A549 (cell line): ENCODE data around the gene PTPA. TPM values are rescaled to one million over a fixed set of nuclear protein-coding genes. Genes with fewer than 3 reads are reported as not detected.

Experiments used
- ATAC-seq, 2 experiments: fragments of 200-7000 bp in 1 of 2; fragments of >200 bp in 1 of 2; cut with Nextera tagmentation in 1 of 2; cut with Tn5 transposase in 1 of 2; 3 replicates each; pipeline versions ENCODE4 v1.8.0 to v1.9.1; 2018 to 2020; ENCODE audit warnings: mild to moderate bottlenecking in 1 of 2, moderate library complexity in 1 of 2
- CTCF ChIA-PET: fragments of 300-600 bp; sonication (Branson Sonifier 250); formaldehyde crosslinking; extraction: SDS; loops from one replicate; lab custom pipeline; 2021; ENCODE audit warnings: antibody characterized with exemption, inconsistent platforms; lab: Yijun Ruan, JAX
- POLR2A ChIA-PET: fragments of 350-600 bp; formaldehyde crosslinking; extraction: SDS; loops from one replicate; lab custom pipeline; 2021; ENCODE audit warnings: antibody characterized with exemption, inconsistent platforms; lab: Yijun Ruan, JAX
- DNase-seq, 2 experiments: peaks; one replicate each; pipeline versions ENCODE4 v3.0.0 to v3.0.0-alpha.2; 2011 to 2016; ENCODE audit warnings: low read depth in 1 of 2, low spot score in 1 of 2
- FAIRE-seq: peaks from 2 replicates; lab custom pipeline; 2011; peaks lifted over from hg19 to GRCh38; lab: Jason Lieb, UNC
- H3K27ac ChIP-seq, 2 experiments: fragments of >200 bp; sonication (Bioruptor Twin); formaldehyde crosslinking; 3 replicates each; pipeline ENCODE4 v1.5.1; 2016 to 2017
- H3K4me1 ChIP-seq: fragments of >200 bp; sonication (Bioruptor Twin); formaldehyde crosslinking; 3 replicates; pipeline ENCODE4 v1.6.1; 2016
- H3K4me2 ChIP-seq: fragments of >200 bp; sonication (Bioruptor Twin); formaldehyde crosslinking; 3 replicates; pipeline ENCODE4 v1.6.1; 2016
- H3K4me3 ChIP-seq: fragments of >200 bp; sonication (Bioruptor Twin); formaldehyde crosslinking; 3 replicates; pipeline ENCODE4 v1.5.1; 2016
- H3K9me3 ChIP-seq: fragments of >200 bp; sonication (Bioruptor Twin); formaldehyde crosslinking; 3 replicates; pipeline ENCODE4 v1.6.1; 2016
- CEBPB ChIP-seq, 2 experiments: fragments of >200 bp in 1 of 2; sonication (Bioruptor Twin) in 1 of 2; formaldehyde crosslinking in 1 of 2; IDR thresholded peaks; 2 replicates each; pipeline ENCODE4 v1.6.1; 2012 to 2016
- CHD2 ChIP-seq: fragments of 150-350 bp; IDR thresholded peaks from 2 replicates; pipeline ENCODE4 v1.6.1; 2014; ENCODE audit warnings: low read length; ENCODE audit not compliant: partially characterized antibody
- CHD4 ChIP-seq: fragments of 200-600 bp; sonication (generic); IDR thresholded peaks from 2 replicates; pipeline ENCODE4 v1.6.1; 2016; ENCODE audit warnings: antibody characterized with exemption, mild to moderate bottlenecking, borderline replicate concordance
- EHF ChIP-seq: fragments of 250-450 bp; sonication (Bioruptor Pico); IDR thresholded peaks from 2 replicates; pipeline ENCODE4 v1.5.0; 2020; ENCODE audit warnings: mild to moderate bottlenecking
- EP300 ChIP-seq, 2 experiments: fragments of >200 bp; sonication (Bioruptor Twin); formaldehyde crosslinking; IDR thresholded peaks; 2 replicates in 1 of 2; 3 replicates in 1 of 2; pipeline ENCODE4 v1.6.1; 2016 to 2017
- ESRRA ChIP-seq: fragments of 150-350 bp; IDR thresholded peaks from 2 replicates; pipeline ENCODE4 v1.6.1; 2014; ENCODE audit warnings: mild to moderate bottlenecking, low read length, borderline replicate concordance
- FOSB ChIP-seq: fragments of 250-450 bp; sonication (Bioruptor Pico); IDR thresholded peaks from 2 replicates; pipeline ENCODE4 v1.5.0; 2020; ENCODE audit warnings: mild to moderate bottlenecking, moderate library complexity
- FOXS1 ChIP-seq: fragments of 250-450 bp; sonication (Bioruptor Pico); IDR thresholded peaks from 2 replicates; pipeline ENCODE4 v1.5.0; 2020; ENCODE audit warnings: mild to moderate bottlenecking, moderate library complexity
- GATA3 ChIP-seq: IDR thresholded peaks from 2 replicates; pipeline ENCODE4 v1.6.1; 2012; ENCODE audit warnings: borderline replicate concordance
- HEYL ChIP-seq: fragments of 250-450 bp; sonication (Bioruptor Pico); IDR thresholded peaks from 2 replicates; pipeline ENCODE4 v1.8.0; 2021; ENCODE audit warnings: mild to moderate bottlenecking, moderate library complexity
- HOXA7 ChIP-seq: fragments of 250-450 bp; sonication (Bioruptor Pico); IDR thresholded peaks from 2 replicates; pipeline ENCODE4 v1.5.0; 2020; ENCODE audit warnings: mild to moderate bottlenecking, moderate library complexity
- HOXB13 ChIP-seq: fragments of 250-450 bp; sonication (Bioruptor Pico); IDR thresholded peaks from 2 replicates; pipeline ENCODE4 v1.5.0; 2020; ENCODE audit warnings: low read depth, mild to moderate bottlenecking, moderate library complexity
- JUN ChIP-seq, 2 experiments: fragments of >200 bp; sonication (Bioruptor Twin); formaldehyde crosslinking; IDR thresholded peaks; 2 replicates in 1 of 2; 3 replicates in 1 of 2; pipeline ENCODE4 v1.6.1; 2016 to 2017
- KDM1A ChIP-seq: fragments of 200-600 bp; sonication (generic); IDR thresholded peaks from 2 replicates; pipeline ENCODE4 v1.6.1; 2016; ENCODE audit warnings: low read depth, mild to moderate bottlenecking
- KDM5A ChIP-seq: fragments of 200-600 bp; sonication (generic); IDR thresholded peaks from 2 replicates; pipeline ENCODE4 v1.6.1; 2016; ENCODE audit warnings: antibody characterized with exemption, mild to moderate bottlenecking
- MAFK ChIP-seq: fragments of 450-650 bp; IDR thresholded peaks from 2 replicates; pipeline ENCODE4 v1.6.1; 2014; ENCODE audit not compliant: partially characterized antibody
- MAZ ChIP-seq: fragments of 150-350 bp; IDR thresholded peaks from 2 replicates; pipeline ENCODE4 v1.6.1; 2014; ENCODE audit warnings: antibody characterized with exemption, low read depth, low read length, borderline replicate concordance
- MYC ChIP-seq: IDR thresholded peaks from 2 replicates; pipeline ENCODE4 v1.6.1; 2012; ENCODE audit warnings: mild to moderate bottlenecking, inconsistent platforms, low read length, improper control_type of control experiment, borderline replicate concordance
- NFE2L2 ChIP-seq: fragments of 150-350 bp; conservative IDR thresholded peaks from 2 replicates; pipeline ENCODE4 v1.6.1; 2014; ENCODE audit warnings: low read length
- NPAS2 ChIP-seq: fragments of 250-450 bp; sonication (Bioruptor Pico); IDR thresholded peaks from 2 replicates; pipeline ENCODE4 v1.8.0; 2022; ENCODE audit warnings: mild to moderate bottlenecking, moderate library complexity, borderline replicate concordance
- POLR2A ChIP-seq: IDR thresholded peaks from 2 replicates; pipeline ENCODE4 v1.6.1; 2012; ENCODE audit warnings: mild to moderate bottlenecking, low read length
- POLR2AphosphoS2 ChIP-seq: conservative IDR thresholded peaks from 2 replicates; pipeline ENCODE4 v1.6.1; 2012; ENCODE audit warnings: low read length, improper control_type of control experiment, inconsistent platforms
- RAD21 ChIP-seq, 2 experiments: fragments of >200 bp in 1 of 2; sonication (Bioruptor Twin) in 1 of 2; formaldehyde crosslinking in 1 of 2; IDR thresholded peaks in 1 of 2; conservative IDR thresholded peaks in 1 of 2; 2 replicates in 1 of 2; 3 replicates in 1 of 2; pipeline ENCODE4 v1.6.1; 2012 to 2018; ENCODE audit warnings: inconsistent platforms in 1 of 2
- RCOR1 ChIP-seq: fragments of 150-350 bp; IDR thresholded peaks from 2 replicates; pipeline ENCODE4 v1.6.1; 2014; ENCODE audit warnings: antibody characterized with exemption, low read length, low read depth
- RNF2 ChIP-seq: fragments of 200-600 bp; sonication (generic); IDR thresholded peaks from 2 replicates; pipeline ENCODE4 v1.6.1; 2016; ENCODE audit warnings: low read depth, mild to moderate bottlenecking, antibody characterized with exemption, moderate library complexity, borderline replicate concordance
- SMC3 ChIP-seq: fragments of >200 bp; sonication (Bioruptor Twin); formaldehyde crosslinking; IDR thresholded peaks from 3 replicates; pipeline ENCODE4 v1.6.1; 2018; ENCODE audit warnings: inconsistent platforms
- SREBF2 ChIP-seq: fragments of 450-650 bp; IDR thresholded peaks from 2 replicates; pipeline ENCODE4 v1.6.1; 2014; ENCODE audit warnings: mild to moderate bottlenecking, moderate library complexity
- TFCP2L1 ChIP-seq: fragments of 250-450 bp; sonication (Bioruptor Pico); IDR thresholded peaks from 2 replicates; pipeline ENCODE4 v1.5.0; 2021; ENCODE audit warnings: mild to moderate bottlenecking
- TP53 ChIP-seq: fragments of 250-450 bp; sonication (Bioruptor Pico); IDR thresholded peaks from 2 replicates; pipeline ENCODE4 v1.5.0; 2021; ENCODE audit warnings: mild to moderate bottlenecking, moderate library complexity
- ZC3H11A ChIP-seq: fragments of 450-650 bp; IDR thresholded peaks from 2 replicates; pipeline ENCODE4 v1.6.1; 2014; ENCODE audit warnings: antibody characterized with exemption, mild to moderate bottlenecking
- ZSCAN20 ChIP-seq: fragments of 250-450 bp; sonication (Bioruptor Pico); IDR thresholded peaks from 2 replicates; pipeline ENCODE4 v1.8.0; 2022; ENCODE audit warnings: mild to moderate bottlenecking, moderate library complexity
- WGBS: methylation state at CpG from one replicate; pipeline ENCODE4 v1.1.6; 2017; ENCODE audit errors: missing lambda C conversion rate; 5-methylcytosine and 5-hydroxymethylcytosine counted together
- polyA plus RNA-seq, 4 experiments: library from polyadenylated mRNA; depleted of rRNA in 3 of 4; stranded (reverse); fragments of >200 nt; fragmentation: RNase III in 1 of 4; extraction: RNeasy Plus Mini Kit Qiagen cat#74134 plus additional on column Dnase treatment in 1 of 4; gene quantifications; 2 replicates in 3 of 4; 3 replicates in 1 of 4; pipeline ENCODE4 v1.2.3, GENCODE V29; 2011 to 2017
- TF ChIP-seq, protein P1 (sequence below): IDR thresholded peaks from 2 replicates; pipeline ENCODE4 v1.6.1; 2012; ENCODE audit warnings: low read depth, borderline replicate concordance
- TF ChIP-seq, protein P2 (sequence below): IDR thresholded peaks from 2 replicates; pipeline ENCODE4 v1.6.1; 2012
- TF ChIP-seq, protein P3 (sequence below): IDR thresholded peaks from 2 replicates; pipeline ENCODE4 v1.6.1; 2012
- TF ChIP-seq, protein P4 (sequence below): fragments of 250-450 bp; sonication (Bioruptor Pico); IDR thresholded peaks from 2 replicates; pipeline ENCODE4 v1.5.0; 2021; ENCODE audit warnings: mild to moderate bottlenecking, moderate library complexity, borderline replicate concordance
- TF ChIP-seq, protein P5 (sequence below): fragments of >200 bp; sonication (Bioruptor Twin); formaldehyde crosslinking; IDR thresholded peaks from 2 replicates; pipeline ENCODE4 v1.6.1; 2016

PTPA gene
- polyA plus RNA-seq, 2 of the 4 experiments (the other 2 are of a cell fraction) = 140 to 161 TPM

DNA sequence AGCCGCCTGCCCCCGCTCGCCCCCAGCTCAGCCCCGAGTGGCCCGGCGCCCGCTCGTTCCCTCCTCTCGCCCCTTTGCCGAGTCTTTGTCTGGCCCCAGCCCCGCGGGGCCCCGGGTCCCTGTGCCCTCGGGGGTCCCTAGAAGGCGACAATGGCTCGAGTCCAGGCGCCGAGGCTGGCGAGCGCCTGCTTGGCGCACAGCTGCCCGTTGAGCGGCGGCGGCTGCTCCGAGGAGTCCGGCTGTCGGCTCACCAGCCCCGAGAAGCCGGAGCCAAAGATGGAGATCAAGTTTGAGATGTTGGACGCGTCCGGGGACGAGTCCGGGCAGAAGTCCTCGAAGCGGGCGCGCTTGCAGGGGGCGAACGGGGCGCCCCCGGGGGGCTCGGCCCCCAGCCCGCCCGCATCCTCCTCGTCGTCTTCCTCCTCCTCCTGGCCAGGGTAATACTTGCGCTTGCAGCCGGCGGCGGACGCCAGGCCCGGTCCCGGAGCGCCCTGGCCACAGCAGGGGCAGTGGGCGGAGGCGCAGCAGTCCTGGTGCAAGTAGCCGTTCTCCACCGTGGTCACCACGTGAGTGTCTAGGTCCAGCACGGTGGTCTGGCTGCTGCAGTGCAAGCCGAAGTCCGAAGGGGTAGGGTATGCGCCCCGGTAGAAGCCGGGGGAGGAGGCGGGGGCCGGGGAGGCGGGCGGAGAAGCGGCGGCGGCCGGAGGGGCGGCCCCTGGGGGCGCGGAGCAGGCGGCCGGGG lies 65.7 kb downstream of the PTPA start:
- H3K4me2 ChIP-seq = peak overlapping the region; percentile 96
- TF ChIP-seq ZSCAN20 (CRISPR knock-in tag) (no peak), EP300 (IDR thresholded peaks at IDR 0.05) (no peak), TFCP2L1 (CRISPR knock-in tag) (no peak), CHD2 (no peak), RAD21 (conservative IDR thresholded peaks at IDR 0.05 in 1 of 2, IDR thresholded peaks at IDR 0.05 in 1 of 2) (no peak), KDM1A (no peak), POLR2AphosphoS2 (no peak), SMC3 (no peak; the same call in 2 of the 3 replicates), MAZ (no peak), FOSB (CRISPR knock-in tag) (no peak), RCOR1 (no peak), MAFK (no peak), POLR2A (peak; percentile 32; the same call in 1 of the 2 replicates), SREBF2 (no peak), JUN (IDR thresholded peaks at IDR 0.05) (peak in 1 of 2 experiments; percentile 12; a peak in 1 of 5 replicates), NFE2L2 (no peak), KDM5A (no peak), ESRRA (no peak), EHF (CRISPR knock-in tag) (no peak), TP53 (no peak), FOXS1 (no peak), HOXB13 (no peak), GATA3 (no peak), CEBPB (IDR thresholded peaks at IDR 0.05) (no peak), RNF2 (peak; percentile 95), HEYL (no peak), ZC3H11A (no peak), NPAS2 (CRISPR knock-in tag) (no peak), HOXA7 (0 out of 2 replicates have a peak, but pooled peaks have one; percentile 28), MYC (no peak), CHD4 (no peak)
- TF ChIP-seq, protein P1, sequence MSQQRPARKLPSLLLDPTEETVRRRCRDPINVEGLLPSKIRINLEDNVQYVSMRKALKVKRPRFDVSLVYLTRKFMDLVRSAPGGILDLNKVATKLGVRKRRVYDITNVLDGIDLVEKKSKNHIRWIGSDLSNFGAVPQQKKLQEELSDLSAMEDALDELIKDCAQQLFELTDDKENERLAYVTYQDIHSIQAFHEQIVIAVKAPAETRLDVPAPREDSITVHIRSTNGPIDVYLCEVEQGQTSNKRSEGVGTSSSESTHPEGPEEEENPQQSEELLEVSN = 0 out of 2 replicates have a peak, but pooled peaks have one; percentile 14
- TF ChIP-seq, protein P2, sequence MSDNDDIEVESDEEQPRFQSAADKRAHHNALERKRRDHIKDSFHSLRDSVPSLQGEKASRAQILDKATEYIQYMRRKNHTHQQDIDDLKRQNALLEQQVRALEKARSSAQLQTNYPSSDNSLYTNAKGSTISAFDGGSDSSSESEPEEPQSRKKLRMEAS = no peak
- TF ChIP-seq, protein P3, sequence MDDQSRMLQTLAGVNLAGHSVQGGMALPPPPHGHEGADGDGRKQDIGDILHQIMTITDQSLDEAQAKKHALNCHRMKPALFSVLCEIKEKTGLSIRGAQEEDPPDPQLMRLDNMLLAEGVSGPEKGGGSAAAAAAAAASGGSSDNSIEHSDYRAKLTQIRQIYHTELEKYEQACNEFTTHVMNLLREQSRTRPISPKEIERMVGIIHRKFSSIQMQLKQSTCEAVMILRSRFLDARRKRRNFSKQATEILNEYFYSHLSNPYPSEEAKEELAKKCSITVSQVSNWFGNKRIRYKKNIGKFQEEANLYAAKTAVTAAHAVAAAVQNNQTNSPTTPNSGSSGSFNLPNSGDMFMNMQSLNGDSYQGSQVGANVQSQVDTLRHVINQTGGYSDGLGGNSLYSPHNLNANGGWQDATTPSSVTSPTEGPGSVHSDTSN = no peak
- TF ChIP-seq, protein P4, sequence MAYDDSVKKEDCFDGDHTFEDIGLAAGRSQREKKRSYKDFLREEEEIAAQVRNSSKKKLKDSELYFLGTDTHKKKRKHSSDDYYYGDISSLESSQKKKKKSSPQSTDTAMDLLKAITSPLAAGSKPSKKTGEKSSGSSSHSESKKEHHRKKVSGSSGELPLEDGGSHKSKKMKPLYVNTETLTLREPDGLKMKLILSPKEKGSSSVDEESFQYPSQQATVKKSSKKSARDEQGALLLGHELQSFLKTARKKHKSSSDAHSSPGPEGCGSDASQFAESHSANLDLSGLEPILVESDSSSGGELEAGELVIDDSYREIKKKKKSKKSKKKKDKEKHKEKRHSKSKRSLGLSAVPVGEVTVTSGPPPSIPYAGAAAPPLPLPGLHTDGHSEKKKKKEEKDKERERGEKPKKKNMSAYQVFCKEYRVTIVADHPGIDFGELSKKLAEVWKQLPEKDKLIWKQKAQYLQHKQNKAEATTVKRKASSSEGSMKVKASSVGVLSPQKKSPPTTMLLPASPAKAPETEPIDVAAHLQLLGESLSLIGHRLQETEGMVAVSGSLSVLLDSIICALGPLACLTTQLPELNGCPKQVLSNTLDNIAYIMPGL = no peak
- TF ChIP-seq, protein P5, sequence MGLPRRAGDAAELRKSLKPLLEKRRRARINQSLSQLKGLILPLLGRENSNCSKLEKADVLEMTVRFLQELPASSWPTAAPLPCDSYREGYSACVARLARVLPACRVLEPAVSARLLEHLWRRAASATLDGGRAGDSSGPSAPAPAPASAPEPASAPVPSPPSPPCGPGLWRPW = no peak
- FAIRE-seq = no peak
- ChIA-PET CTCF (interaction anchor here (0.8 to 38.0 kb wide), 12 partner anchors 9 to 449 kb away, joined by 3 to 1029 read pairs (median 4); partner anchors contain the start of gene NTMT1), POLR2A (interaction anchor here (0.6 to 7.3 kb wide), 17 partner anchors 9 to 448 kb away, joined by 4 to 171 read pairs (median 16); partner anchors contain the start of gene NTMT1)
- no peak for ATAC-seq
- H3K4me1 ChIP-seq = peaks cover 55% of the 10 kb centered on the region
- H3K27ac ChIP-seq = peak overlapping the region; percentile 99
- no peaks in the 10 kb centered on the region for H3K9me3 ChIP-seq
- DNase-seq = peak in 1 of 2 experiments; percentile 59
- WGBS = under 1% methylated on average over 14 of the region's 80 CpGs
- H3K4me3 ChIP-seq = peak overlapping the region; percentile 87
